ENCODE data around the gene ZNF566.

Gene ZNF566

DNA sequence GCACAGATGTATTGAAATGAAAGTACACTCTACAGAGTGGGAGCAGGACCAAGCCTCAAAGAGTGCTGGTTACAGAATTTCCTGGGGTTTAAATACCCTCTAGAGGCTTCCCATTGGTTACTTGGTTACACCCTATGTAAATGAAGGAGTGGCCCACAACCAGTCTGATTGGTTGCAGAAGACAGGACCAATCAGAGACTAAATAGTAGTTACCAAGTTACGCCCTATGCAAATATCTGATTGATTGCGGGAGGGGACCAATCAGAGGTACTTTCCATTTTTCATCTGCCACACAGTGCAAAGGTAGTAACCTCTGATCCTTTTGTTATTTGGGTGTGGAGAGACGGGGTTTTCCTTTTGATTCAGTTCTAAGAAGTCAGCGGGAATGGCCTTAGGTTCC, 65.4 kb downstream of the ZNF566 start:
- Histone ChIP-seq H3F3A (ENCODE audit: control insufficient read depth, insufficient read depth) (no peaks in the 10 kb centered on the region), H3K9me2 (replicated peaks; ENCODE audit: control insufficient read depth, low read length) (no peaks in the 10 kb centered on the region), H3K4me2 (ENCODE audit: low read length) (no peak overlapping the region), H3K27me3 (ENCODE audit: control insufficient read depth, low read length) (no peaks in the 10 kb centered on the region), H3K4me3 (ENCODE audit: low read length) (no peak overlapping the region), H3K9me3 (ENCODE audit: control insufficient read depth, insufficient read depth, low read length) (peaks cover 18% of the 10 kb centered on the region), H4K20me1 (ENCODE audit: control insufficient read depth, insufficient read depth, low read depth, low read length) (no peaks in the 10 kb centered on the region), H3K36me3 (ENCODE audit: control insufficient read depth, low read length) (no peaks in the 10 kb centered on the region), H3K4me1 (ENCODE audit: control insufficient read depth, low read length) (peaks cover 2% of the 10 kb centered on the region), H3K79me2 (ENCODE audit: control insufficient read depth, low read length) (no peaks in the 10 kb centered on the region), H3K27ac (ENCODE audit: low read depth, low read length) (no peak overlapping the region)
- TF ChIP-seq, protein P1, sequence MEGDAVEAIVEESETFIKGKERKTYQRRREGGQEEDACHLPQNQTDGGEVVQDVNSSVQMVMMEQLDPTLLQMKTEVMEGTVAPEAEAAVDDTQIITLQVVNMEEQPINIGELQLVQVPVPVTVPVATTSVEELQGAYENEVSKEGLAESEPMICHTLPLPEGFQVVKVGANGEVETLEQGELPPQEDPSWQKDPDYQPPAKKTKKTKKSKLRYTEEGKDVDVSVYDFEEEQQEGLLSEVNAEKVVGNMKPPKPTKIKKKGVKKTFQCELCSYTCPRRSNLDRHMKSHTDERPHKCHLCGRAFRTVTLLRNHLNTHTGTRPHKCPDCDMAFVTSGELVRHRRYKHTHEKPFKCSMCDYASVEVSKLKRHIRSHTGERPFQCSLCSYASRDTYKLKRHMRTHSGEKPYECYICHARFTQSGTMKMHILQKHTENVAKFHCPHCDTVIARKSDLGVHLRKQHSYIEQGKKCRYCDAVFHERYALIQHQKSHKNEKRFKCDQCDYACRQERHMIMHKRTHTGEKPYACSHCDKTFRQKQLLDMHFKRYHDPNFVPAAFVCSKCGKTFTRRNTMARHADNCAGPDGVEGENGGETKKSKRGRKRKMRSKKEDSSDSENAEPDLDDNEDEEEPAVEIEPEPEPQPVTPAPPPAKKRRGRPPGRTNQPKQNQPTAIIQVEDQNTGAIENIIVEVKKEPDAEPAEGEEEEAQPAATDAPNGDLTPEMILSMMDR (IDR thresholded peaks at IDR 0.05; ENCODE audit: low read depth, low read length, poor library complexity, severe bottlenecking): no peak
- no peak for TF ChIP-seq EZH2phosphoT487 (IDR thresholded peaks at IDR 0.05; ENCODE audit: borderline replicate concordance, low read length)

DNA sequence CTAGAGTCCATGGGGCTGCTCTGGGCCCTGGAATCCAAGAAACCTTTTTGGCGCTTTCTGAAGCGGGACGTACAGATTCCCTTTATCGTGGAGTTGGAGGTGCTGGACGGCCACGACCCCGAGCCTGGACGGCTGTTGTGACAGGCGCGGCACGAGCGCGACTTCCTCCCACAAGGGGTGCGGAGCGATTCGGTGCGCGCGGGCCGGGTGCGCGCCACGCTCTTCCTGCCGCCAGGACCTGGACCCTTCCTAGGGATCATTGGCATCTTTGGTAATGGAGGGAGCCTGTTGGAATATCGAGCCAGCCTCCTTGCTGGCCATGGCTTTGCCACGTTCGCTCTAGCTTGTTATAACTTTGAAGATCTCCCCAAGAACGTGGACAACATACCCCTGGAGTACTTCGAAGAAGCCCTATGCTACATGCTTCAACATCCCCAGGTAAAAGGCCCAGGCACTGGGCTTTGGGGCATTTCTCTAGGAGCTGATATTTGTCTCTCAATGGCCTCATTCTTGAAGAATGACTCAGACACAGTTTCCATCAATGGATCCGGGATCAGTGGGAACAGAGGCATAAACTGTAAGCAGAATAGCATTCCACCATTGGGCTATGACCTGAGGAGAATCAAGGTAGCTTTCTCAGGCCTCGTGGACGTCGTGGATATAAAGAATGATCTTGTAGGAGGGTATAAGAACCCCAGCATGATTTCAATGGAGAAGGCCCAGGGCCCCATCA, 67.4 kb downstream of the ZNF566 start:
- Histone ChIP-seq H3K36me3 (ENCODE audit: control insufficient read depth, low read length) (peaks cover 5% of the 10 kb centered on the region), H3K4me2 (ENCODE audit: low read length) (no peak overlapping the region), H3F3A (ENCODE audit: control insufficient read depth, insufficient read depth) (no peaks in the 10 kb centered on the region), H3K9me3 (ENCODE audit: control insufficient read depth, insufficient read depth, low read length) (peaks cover 19% of the 10 kb centered on the region), H3K4me1 (ENCODE audit: control insufficient read depth, low read length) (peaks cover 16% of the 10 kb centered on the region), H4K20me1 (ENCODE audit: control insufficient read depth, insufficient read depth, low read depth, low read length) (no peaks in the 10 kb centered on the region), H3K4me3 (ENCODE audit: low read length) (no peak overlapping the region), H3K9me2 (replicated peaks; ENCODE audit: control insufficient read depth, low read length) (no peaks in the 10 kb centered on the region), H3K79me2 (ENCODE audit: control insufficient read depth, low read length) (peaks cover 13% of the 10 kb centered on the region), H3K27ac (ENCODE audit: low read depth, low read length) (no peak overlapping the region), H3K27me3 (ENCODE audit: control insufficient read depth, low read length) (no peaks in the 10 kb centered on the region)
- TF ChIP-seq EZH2phosphoT487 (IDR thresholded peaks at IDR 0.05; ENCODE audit: borderline replicate concordance, low read length): no peak
- TF ChIP-seq, protein P1 (IDR thresholded peaks at IDR 0.05; ENCODE audit: low read depth, low read length, poor library complexity, severe bottlenecking): no peak

DNA sequence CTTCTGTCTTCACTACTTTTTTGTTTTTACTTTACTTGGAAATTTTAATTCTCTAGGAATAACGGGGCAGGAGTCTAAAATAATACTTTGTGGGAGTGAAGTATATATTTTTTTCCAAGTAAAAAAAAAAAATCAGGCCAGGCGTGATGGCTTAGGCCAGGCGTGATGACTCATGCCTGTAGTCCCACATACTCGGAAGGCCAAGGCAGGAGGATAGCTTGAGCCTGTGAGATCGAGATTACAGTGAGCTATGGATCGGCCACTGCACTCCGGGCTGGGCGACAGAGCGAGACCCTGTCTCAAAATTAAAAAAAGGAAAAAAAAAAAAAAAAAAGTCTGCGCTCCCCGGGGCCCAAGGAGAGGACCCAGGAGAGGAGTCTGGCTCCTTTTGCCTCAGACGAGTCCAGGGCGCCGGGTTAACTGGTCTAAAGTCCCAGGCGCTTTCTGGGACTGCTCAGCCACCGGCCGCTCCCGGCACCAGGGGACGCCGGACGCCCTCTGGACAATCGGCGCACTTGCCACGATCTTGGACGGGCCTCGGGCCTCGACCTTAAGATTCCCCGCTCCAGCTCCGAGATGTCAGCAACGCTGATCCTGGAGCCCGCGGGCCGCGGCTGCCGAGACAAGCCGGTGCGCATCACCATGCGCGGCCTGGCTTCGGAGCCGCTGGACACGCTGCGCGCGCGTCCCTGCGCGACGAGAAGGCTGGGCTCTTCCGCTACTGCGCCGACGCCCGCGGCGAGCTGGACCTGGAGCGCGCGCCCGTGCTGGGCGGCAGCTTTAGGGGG, 68.2 kb downstream of the ZNF566 start:
- Histone ChIP-seq H3K9me2 (replicated peaks; ENCODE audit: control insufficient read depth, low read length) (no peaks in the 10 kb centered on the region), H3K36me3 (ENCODE audit: control insufficient read depth, low read length) (peaks cover 7% of the 10 kb centered on the region), H3K9me3 (ENCODE audit: control insufficient read depth, insufficient read depth, low read length) (peaks cover 21% of the 10 kb centered on the region), H3K4me2 (ENCODE audit: low read length) (no peak overlapping the region), H3K79me2 (ENCODE audit: control insufficient read depth, low read length) (peaks cover 15% of the 10 kb centered on the region), H4K20me1 (ENCODE audit: control insufficient read depth, insufficient read depth, low read depth, low read length) (no peaks in the 10 kb centered on the region), H3K27me3 (ENCODE audit: control insufficient read depth, low read length) (no peaks in the 10 kb centered on the region), H3K27ac (ENCODE audit: low read depth, low read length) (no peak overlapping the region), H3K4me1 (ENCODE audit: control insufficient read depth, low read length) (peaks cover 16% of the 10 kb centered on the region), H3K4me3 (ENCODE audit: low read length) (no peak overlapping the region), H3F3A (ENCODE audit: control insufficient read depth, insufficient read depth) (no peaks in the 10 kb centered on the region)
- TF ChIP-seq, protein P1 (IDR thresholded peaks at IDR 0.05; ENCODE audit: low read depth, low read length, poor library complexity, severe bottlenecking): no peak
- TF ChIP-seq EZH2phosphoT487 (IDR thresholded peaks at IDR 0.05; ENCODE audit: borderline replicate concordance, low read length): no peak
